Limb (tissue), 2 donors: ENCODE data around the gene COTL1.

Source experiments
- DNase-seq, 2 donors: peaks; one replicate each; pipeline ENCODE4 v3.0.0-alpha.2; 2016; ENCODE audit errors: extremely low spot score in 2 of 2

Gene COTL1

DNA sequence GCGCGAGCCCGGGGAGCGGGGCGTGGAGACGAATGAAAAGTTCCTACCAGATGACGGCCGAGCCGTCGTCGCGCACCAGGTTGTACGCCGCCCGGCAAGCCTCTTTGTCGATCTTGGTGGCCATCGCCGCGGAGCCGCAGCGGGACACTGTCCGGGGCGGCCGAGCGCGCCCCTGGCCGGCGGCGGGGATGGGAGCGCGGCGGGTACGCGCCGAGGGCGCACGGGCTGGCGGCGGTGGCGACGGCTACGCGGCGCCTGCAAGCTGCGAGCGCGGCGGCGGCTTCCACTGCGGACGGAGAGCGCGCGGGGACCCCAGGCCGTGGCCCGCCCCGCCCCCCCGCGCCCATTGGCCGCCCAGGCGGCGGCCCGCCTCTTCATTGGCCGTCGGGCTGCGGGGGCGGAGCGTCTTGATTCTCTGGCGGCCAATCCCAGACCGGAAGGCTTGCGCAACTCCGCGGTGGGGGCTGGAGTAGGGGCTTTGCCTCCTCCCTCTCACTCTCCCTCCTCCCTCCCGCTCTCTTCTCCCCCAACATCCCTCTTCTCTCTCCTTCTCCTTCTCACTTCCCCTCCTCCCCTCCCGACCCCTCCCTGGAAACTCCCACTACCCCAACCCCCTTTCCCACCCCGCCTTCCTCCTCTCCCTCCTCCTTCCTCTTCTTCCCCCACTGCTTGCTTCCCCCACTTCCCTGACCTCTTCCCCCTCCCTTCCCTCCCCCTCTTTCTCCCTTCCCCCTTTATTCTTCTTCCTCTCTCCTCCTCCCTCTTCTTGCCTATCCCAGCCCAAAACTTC, at the start of gene COTL1:
Gene COTL1 (minus strand): TSS at position 288 of the 790 bp plus-strand sequence. CDS start 164 bp downstream, at position 124.
- peak; percentile 94 to 97 for DNase-seq

GRCh38 chr16:84665843-84666242, 48.0 kb upstream of the COTL1 start:
- no peak for DNase-seq

GRCh38 chr16:84665359-84665758, 47.5 kb upstream of the COTL1 start:
- no peak for DNase-seq

DNA sequence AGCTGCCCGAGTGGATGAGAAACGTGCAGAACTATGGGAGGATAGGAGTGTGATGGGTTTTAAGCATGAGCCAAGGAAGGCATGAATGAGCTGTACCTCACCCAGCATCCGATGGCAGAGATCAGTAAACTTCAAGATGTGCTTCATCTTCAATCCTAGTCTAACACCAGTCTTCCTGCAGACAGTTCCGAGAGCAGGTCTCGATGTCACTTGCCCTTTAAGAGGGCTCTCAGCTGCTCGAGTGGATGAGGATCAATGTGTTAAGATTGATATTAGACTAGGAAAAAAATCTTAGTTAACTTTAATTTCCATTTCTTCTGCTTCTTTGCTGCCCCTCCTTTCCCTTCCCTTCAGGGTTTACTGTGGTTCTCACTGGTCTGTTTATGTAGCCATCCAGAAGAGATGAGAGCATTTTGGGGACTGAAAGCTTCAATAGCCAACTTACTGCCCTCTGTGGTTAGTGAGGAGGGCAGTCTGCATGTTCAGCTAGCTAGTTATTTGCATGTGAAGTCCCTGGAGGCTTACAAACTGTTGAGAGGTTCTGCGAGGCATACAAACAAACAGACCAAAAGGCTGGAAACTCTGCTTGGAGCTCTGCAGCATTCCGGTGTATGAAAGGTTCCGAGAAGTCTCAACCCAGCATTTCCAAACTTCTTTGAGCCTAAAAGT, 45.7 kb upstream of the COTL1 start:
- DNase-seq = no peak

DNA sequence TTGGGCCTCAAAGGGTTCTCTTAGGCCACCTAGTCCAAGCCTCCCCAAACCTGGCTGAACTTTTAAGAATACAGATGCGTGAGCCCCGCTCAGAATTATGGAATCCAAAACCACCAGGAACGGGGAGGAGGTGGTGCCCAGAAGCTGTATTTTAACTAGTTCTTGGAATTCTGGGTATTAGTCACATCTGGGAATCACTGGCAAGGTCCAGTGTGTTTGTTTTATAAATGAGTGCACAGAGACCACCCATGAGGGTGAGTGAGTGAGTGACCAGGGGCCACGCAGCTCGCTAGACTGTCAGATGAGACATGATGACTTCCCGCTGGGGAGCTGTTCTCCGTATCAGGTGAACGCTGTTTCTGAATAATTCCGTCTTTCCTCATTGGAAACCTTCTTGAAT, 44.6 kb upstream of the COTL1 start:
- DNase-seq = no peak

DNA sequence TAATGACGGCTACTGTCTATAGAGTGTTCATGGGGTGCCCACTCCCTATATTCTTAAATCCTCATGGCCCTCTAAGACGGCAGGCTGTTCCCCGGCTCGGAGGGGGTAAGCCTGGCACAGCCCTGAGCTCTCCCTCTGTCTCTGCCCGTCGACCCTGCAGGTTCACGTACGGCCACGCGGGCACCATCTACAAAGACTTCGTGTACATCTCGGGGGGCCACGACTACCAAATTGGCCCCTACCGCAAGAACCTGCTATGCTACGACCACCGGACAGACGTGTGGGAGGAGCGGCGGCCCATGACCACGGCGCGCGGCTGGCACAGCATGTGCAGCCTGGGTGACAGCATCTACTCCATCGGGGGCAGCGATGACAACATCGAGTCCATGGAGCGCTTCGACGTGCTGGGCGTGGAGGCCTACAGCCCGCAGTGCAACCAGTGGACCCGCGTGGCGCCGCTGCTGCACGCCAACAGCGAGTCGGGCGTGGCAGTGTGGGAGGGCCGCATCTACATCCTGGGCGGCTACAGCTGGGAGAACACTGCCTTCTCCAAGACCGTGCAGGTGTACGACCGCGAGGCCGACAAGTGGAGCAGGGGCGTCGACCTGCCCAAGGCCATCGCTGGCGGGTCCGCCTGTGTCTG, 43.7 kb upstream of the COTL1 start:
- DNase-seq = no peak

DNA sequence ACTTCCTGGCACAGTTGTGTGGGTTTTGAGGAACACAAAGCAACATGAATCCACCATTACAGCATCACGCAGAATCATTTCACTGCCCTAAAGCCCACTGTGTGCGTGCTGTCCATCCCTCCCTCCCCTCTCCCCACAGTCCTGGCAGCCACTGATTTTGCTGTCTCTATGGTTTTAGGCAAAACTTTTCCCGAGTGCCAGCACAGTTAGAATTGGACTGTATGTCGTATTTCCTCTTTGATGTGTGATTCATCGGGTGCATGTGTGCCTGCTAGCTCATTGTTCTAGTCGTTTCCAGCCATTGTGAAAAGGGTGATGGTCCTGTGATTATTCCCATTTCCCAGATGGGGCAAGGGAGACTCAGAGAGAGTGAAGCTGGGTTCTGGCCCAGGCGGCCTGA, 43.1 kb upstream of the COTL1 start:
- no peak for DNase-seq

- no peak for DNase-seq
Observed at GRCh38 chr16:84659656-84660300, 41.9 kb upstream of the COTL1 start.

- no peak for DNase-seq
Observed at GRCh38 chr16:84658690-84659089, 40.8 kb upstream of the COTL1 start.

DNA sequence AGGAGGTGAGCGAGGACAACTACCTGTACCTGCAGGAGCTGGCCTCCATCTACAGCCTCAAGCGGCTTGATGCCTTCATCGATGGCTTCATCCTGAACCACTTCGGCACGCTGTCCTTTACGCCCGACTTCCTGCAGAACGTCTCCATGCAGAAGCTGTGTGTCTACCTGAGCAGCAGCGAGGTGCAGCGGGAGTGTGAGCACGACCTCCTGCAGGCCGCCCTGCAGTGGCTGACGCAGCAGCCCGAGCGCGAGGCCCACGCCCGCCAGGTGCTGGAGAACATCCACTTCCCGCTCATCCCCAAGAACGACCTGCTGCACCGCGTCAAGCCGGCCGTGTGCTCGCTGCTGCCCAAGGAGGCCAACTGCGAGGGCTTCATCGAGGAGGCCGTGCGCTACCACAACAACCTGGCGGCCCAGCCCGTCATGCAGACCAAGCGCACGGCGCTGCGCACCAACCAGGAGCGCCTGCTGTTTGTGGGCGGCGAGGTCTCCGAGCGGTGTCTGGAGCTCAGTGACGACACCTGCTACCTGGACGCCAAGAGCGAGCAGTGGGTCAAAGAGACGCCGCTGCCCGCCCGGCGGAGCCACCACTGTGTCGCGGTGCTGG, 39.5 kb upstream of the COTL1 start:
- no peak for DNase-seq

DNA sequence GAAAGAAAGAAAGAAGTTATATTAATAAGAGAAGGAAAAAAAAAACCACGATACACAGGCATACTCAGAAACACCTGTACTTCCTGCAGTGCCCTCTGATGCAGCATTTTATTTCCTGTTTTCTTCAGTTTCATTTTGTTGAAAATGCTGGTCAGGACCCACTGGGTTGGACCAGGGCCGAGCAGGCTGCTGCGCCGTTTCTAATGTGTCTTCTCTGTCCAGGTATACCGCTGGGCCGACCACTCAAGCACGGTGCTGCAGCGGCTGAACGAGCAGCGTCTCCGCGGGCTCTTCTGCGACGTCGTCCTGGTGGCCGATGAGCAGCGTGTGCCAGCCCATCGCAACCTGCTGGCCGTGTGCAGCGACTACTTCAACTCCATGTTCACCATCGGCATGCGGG, 38.8 kb upstream of the COTL1 start:
- DNase-seq = no peak

DNA sequence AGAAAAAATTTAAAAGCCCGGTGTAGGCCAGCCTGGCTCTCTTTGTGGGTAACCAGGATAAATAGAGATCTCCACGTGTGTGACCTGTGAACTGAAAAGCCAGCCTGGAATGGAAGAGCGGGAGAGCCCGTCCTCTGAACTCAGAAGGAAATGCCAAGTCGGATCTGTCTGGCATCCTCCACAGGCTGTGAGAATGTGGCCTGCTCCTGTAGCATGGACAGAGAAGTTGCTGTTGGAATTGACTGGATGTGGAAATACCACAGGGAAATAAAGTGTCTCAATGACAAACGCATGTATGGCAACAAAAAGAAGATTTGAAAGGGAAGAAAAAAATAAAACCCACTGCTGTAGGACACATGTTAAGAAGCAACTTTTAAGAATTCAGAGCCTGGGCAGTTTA, 37.1 kb upstream of the COTL1 start:
- no peak for DNase-seq

GRCh38 chr16:84654238-84654637, 36.4 kb upstream of the COTL1 start:
- no peak for DNase-seq

GRCh38 chr16:84652566-84652965, 34.7 kb upstream of the COTL1 start:
- no peak for DNase-seq

- DNase-seq = no peak
Observed at GRCh38 chr16:84650062-84650991, 32.4 kb upstream of the COTL1 start.

GRCh38 chr16:84649511-84649861, 31.6 kb upstream of the COTL1 start:
- DNase-seq = no peak

- peak in 1 of 2 donors; percentile 57 for DNase-seq
Observed at GRCh38 chr16:84648595-84649510, 31.0 kb upstream of the COTL1 start.

- peak in 1 of 2 donors; percentile 85 for DNase-seq
Observed at GRCh38 chr16:84647828-84648594, 30.1 kb upstream of the COTL1 start, which contains the start of gene KLHL36. Gene KLHL36 (plus strand): TSS chr16:84648511. CDS start chr16:84650868, 2,357 bp downstream.

DNA sequence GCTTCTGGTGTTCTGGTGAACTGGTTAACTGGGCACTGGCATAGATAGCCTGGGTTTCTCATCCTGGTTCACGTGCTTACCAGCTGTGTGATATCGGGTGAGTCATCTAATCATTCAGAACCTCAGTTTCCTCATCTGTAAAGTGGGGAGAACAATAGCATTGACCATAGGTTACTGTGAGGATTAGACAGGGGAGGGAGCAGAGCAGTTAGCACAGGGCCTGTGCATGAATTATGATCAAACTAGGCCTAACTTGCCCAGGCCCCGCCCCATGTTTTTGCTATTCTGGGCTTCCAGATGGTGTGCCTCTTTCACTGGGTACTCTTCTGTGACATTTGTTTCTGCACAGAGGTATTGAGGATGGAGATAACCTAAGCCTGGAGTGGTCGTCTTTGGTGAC, 25.8 kb upstream of the COTL1 start:
- DNase-seq = no peak
